ENCODE results near the gene MAP3K2. TPM values are rescaled to one million over a fixed set of nuclear protein-coding genes. Genes with fewer than 3 reads are reported as not detected.

Gene MAP3K2
- total RNA-seq, 1 donor from 2014 or later: 22.2 TPM

DNA sequence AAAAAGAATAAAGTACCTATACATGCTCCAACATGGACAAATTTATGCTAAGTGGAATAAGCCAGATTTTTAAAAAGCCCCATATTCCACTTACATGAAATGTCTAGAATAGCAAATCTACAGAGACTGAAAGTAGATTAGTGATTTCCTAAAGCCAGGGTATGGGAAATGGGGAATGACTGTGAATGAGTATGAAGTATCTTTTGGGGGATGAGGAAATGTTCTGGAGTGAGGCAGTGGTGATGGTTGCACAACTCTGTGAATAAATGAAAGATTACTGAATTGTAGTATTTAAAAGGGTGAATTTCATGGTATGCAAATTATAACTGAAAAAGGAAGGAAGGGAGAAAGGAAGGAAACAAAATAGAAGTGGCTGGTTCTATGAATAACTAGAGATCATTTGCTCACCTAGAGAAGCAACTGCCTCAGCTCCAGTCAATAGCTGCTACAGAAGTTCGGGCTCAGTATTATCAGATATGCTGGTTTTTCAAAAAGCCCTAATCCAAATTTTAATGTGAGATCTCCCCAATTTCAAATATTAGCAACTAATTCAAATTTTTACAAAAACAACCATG lies 39.3 kb downstream of the MAP3K2 start:
- H3K4me3 ChIP-seq: no peak overlapping the region
- peaks cover 50% of the 10 kb centered on the region for H3K4me1 ChIP-seq
- TF ChIP-seq, protein P1, sequence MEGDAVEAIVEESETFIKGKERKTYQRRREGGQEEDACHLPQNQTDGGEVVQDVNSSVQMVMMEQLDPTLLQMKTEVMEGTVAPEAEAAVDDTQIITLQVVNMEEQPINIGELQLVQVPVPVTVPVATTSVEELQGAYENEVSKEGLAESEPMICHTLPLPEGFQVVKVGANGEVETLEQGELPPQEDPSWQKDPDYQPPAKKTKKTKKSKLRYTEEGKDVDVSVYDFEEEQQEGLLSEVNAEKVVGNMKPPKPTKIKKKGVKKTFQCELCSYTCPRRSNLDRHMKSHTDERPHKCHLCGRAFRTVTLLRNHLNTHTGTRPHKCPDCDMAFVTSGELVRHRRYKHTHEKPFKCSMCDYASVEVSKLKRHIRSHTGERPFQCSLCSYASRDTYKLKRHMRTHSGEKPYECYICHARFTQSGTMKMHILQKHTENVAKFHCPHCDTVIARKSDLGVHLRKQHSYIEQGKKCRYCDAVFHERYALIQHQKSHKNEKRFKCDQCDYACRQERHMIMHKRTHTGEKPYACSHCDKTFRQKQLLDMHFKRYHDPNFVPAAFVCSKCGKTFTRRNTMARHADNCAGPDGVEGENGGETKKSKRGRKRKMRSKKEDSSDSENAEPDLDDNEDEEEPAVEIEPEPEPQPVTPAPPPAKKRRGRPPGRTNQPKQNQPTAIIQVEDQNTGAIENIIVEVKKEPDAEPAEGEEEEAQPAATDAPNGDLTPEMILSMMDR (IDR thresholded peaks at IDR 0.05; ENCODE audit: borderline replicate concordance): no peak
- no peaks in the 10 kb centered on the region for H3K9me3 ChIP-seq (replicated peaks)
- H3K36me3 ChIP-seq: no peaks in the 10 kb centered on the region
- H3K27ac ChIP-seq (replicated peaks): no peak overlapping the region
- intact Hi-C loops (cut with micrococcal nuclease): no loop called here
- H3K27me3 ChIP-seq (ENCODE audit: low read depth): no peaks in the 10 kb centered on the region
- DNase-seq: no peak

DNA sequence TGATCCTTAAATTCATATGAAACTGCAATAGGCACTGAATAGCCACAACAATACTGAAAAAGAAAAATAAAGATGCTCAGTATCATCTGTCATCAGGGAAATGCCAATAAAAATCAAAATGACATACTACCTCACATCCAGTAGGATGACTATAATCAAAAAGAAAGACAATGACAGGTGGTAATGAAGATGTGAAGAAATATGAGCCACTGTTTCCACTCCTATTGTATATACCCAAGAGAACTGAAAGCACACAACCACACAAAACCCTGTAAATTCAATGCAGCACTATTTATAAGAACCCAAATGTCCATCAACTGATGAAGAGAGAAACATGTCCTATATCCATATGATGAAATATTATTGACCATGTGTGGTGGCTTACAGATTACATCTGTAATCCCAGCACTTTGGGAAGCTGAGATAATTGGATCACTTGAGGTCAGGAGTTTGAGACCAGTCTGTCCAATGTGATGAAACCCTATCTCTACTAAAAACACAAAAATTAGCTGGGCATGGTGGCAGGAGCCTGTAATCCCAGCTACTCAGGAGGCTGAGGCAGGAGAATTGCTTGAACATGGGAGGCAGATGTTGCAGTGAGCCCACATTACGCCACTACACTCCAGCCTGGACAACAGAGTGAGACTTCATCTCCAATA lies 39.9 kb downstream of the MAP3K2 start:
- H3K27me3 ChIP-seq (ENCODE audit: low read depth): no peaks in the 10 kb centered on the region
- TF ChIP-seq, protein P1 (IDR thresholded peaks at IDR 0.05; ENCODE audit: borderline replicate concordance): no peak
- H3K9me3 ChIP-seq (replicated peaks): no peaks in the 10 kb centered on the region
- intact Hi-C loops (cut with micrococcal nuclease): no loop called here
- no peaks in the 10 kb centered on the region for H3K36me3 ChIP-seq
- H3K4me1 ChIP-seq: peaks cover 56% of the 10 kb centered on the region
- H3K4me3 ChIP-seq: no peak overlapping the region
- DNase-seq: no peak
- H3K27ac ChIP-seq (replicated peaks): no peak overlapping the region

DNA sequence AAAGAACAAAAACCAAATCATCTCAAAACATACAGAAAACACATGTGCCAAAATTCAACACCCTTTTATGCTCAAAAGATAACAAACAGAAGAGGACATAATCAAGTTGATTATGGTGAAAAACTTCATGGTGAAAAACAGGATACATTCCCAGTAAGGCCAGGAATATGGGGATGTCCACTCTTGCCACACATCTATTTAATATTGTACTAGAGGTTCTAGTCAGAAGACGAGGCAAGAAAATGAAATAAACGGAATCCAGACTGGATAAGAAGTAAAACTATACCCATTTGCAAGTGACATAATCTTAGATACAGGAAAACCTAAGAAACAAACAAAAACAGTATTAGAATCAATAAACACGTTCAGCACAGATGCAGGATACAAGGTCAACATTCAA lies 40.8 kb downstream of the MAP3K2 start:
- Histone ChIP-seq H3K9me3 (replicated peaks) (no peaks in the 10 kb centered on the region), H3K36me3 (no peaks in the 10 kb centered on the region), H3K27me3 (ENCODE audit: low read depth) (no peaks in the 10 kb centered on the region), H3K4me1 (peaks cover 52% of the 10 kb centered on the region), H3K4me3 (no peak overlapping the region), H3K27ac (replicated peaks) (no peak overlapping the region)
- intact Hi-C loops (cut with micrococcal nuclease): no loop called here
- TF ChIP-seq, protein P1 (IDR thresholded peaks at IDR 0.05; ENCODE audit: borderline replicate concordance): no peak
- DNase-seq: no peak

DNA sequence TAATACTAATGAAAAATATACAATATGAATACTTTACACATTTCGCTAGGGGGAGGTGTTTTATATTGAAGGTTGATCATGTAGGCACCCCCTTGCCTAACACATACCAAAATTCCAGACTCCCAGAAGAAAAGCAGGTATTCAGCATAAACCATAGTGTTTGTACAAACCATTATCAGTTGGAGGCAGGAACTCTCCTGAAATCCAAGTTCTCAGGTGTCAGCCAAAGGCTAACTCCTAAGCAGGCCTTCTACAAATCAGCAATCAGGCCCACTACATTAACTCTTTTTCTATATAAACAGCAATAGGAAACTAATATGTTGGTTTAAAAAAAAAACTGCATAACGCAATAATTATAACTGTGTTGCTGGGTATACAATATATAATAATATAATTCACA lies 44.5 kb downstream of the MAP3K2 start:
- TF ChIP-seq, protein P1 (IDR thresholded peaks at IDR 0.05; ENCODE audit: borderline replicate concordance): no peak
- Histone ChIP-seq H3K27me3 (ENCODE audit: low read depth) (no peaks in the 10 kb centered on the region), H3K4me1 (peaks cover 24% of the 10 kb centered on the region), H3K36me3 (peaks cover 6% of the 10 kb centered on the region), H3K9me3 (replicated peaks) (no peaks in the 10 kb centered on the region), H3K4me3 (no peak overlapping the region), H3K27ac (replicated peaks) (no peak overlapping the region)
- intact Hi-C loops (cut with micrococcal nuclease): no loop called here
- no peak for DNase-seq

DNA sequence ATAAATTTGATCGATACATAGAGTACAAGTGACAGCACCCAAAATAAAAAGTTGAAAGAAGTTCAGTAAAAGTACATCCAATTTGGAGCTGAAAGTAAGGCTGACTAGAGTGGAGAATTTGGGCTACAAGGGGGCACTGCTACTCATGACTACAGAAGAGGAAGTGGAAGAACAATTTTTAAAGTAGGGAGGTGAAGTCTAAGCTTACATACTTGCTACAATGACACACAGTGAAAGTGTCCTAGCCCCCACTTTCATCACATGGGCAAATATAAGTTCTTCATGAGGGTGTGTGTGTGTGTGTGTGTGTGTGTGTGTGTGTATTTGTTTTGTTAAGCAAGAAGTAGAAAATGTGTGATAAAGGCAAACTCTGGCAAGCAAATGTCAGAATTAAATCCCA lies 45.7 kb downstream of the MAP3K2 start:
- H3K9me3 ChIP-seq (replicated peaks): no peaks in the 10 kb centered on the region
- no peak overlapping the region for H3K4me3 ChIP-seq
- H3K36me3 ChIP-seq: peaks cover 18% of the 10 kb centered on the region
- DNase-seq: no peak
- no peaks in the 10 kb centered on the region for H3K27me3 ChIP-seq (ENCODE audit: low read depth)
- intact Hi-C loops (cut with micrococcal nuclease): no loop called here
- no peak overlapping the region for H3K27ac ChIP-seq (replicated peaks)
- TF ChIP-seq, protein P1 (IDR thresholded peaks at IDR 0.05; ENCODE audit: borderline replicate concordance): no peak
- peaks cover 21% of the 10 kb centered on the region for H3K4me1 ChIP-seq
